Measurements from ENCODE around the gene RITA1. TPM values are rescaled to one million over a fixed set of nuclear protein-coding genes. Genes with fewer than 3 reads are reported as not detected.

RITA1 gene
- total RNA-seq, 1 experiment from 2014 or later, result 17.5 TPM

- ChIA-PET CTCF (interaction anchor here (0.6 to 1.5 kb wide), 4 partner anchors 114 to 1313 kb away, joined by 3 to 6 read pairs (median 5); no protein-coding TSS in a partner anchor), POLR2A (interaction anchor here (0.9 to 1.6 kb wide), 2 partner anchors 10 to 22 kb away, joined by 3 read pairs; no protein-coding TSS in a partner anchor)
- TF ChIP-seq, protein P1, sequence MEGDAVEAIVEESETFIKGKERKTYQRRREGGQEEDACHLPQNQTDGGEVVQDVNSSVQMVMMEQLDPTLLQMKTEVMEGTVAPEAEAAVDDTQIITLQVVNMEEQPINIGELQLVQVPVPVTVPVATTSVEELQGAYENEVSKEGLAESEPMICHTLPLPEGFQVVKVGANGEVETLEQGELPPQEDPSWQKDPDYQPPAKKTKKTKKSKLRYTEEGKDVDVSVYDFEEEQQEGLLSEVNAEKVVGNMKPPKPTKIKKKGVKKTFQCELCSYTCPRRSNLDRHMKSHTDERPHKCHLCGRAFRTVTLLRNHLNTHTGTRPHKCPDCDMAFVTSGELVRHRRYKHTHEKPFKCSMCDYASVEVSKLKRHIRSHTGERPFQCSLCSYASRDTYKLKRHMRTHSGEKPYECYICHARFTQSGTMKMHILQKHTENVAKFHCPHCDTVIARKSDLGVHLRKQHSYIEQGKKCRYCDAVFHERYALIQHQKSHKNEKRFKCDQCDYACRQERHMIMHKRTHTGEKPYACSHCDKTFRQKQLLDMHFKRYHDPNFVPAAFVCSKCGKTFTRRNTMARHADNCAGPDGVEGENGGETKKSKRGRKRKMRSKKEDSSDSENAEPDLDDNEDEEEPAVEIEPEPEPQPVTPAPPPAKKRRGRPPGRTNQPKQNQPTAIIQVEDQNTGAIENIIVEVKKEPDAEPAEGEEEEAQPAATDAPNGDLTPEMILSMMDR (IDR thresholded peaks at IDR 0.05; ENCODE audit: unreplicated experiment), result no peak
- Mint-ChIP-seq H3K4me1 (ENCODE audit: insufficient read depth, unreplicated experiment) (peaks cover 11% of the 10 kb centered on the region), H3K36me3 (ENCODE audit: insufficient read depth, unreplicated experiment) (peaks cover 68% of the 10 kb centered on the region), H3K27me3 (ENCODE audit: insufficient read depth, unreplicated experiment) (no peaks in the 10 kb centered on the region), H3K4me3 (ENCODE audit: unreplicated experiment) (no peak overlapping the region), H3K9me3 (ENCODE audit: unreplicated experiment) (no peaks in the 10 kb centered on the region), H3K27ac (ENCODE audit: low read depth, unreplicated experiment) (no peak overlapping the region)
- DNase-seq (ENCODE audit: unreplicated experiment), result peak; percentile 37
- intact Hi-C loops (cut with micrococcal nuclease), result no loop called here
- BruUV-seq (replicated peaks), result no TSS peak
Observed at GRCh38 chr12:113162102-113163029, 23.2 kb upstream of the RITA1 start.

- TF ChIP-seq, protein P1 (IDR thresholded peaks at IDR 0.05; ENCODE audit: unreplicated experiment), result no peak
- peaks cover 67% of the 10 kb centered on the region for H3K36me3 Mint-ChIP-seq (ENCODE audit: insufficient read depth, unreplicated experiment)
- peaks cover 11% of the 10 kb centered on the region for H3K4me1 Mint-ChIP-seq (ENCODE audit: insufficient read depth, unreplicated experiment)
- H3K9me3 Mint-ChIP-seq (ENCODE audit: unreplicated experiment), result no peaks in the 10 kb centered on the region
- no TSS peak for BruUV-seq (replicated peaks)
- no peak overlapping the region for H3K27ac Mint-ChIP-seq (ENCODE audit: low read depth, unreplicated experiment)
- ChIA-PET CTCF (interaction anchor here (0.6 to 0.8 kb wide), 2 partner anchors 11 to 1313 kb away, joined by 3 to 9 read pairs; no protein-coding TSS in a partner anchor), POLR2A (interaction anchor here (0.9 kb wide), 1 partner anchor 22 kb away, joined by 3 read pairs; no protein-coding TSS in a partner anchor)
- H3K4me3 Mint-ChIP-seq (ENCODE audit: unreplicated experiment), result no peak overlapping the region
- DNase-seq (ENCODE audit: unreplicated experiment), result no peak
- intact Hi-C loops (cut with micrococcal nuclease), result no loop called here
- no peaks in the 10 kb centered on the region for H3K27me3 Mint-ChIP-seq (ENCODE audit: insufficient read depth, unreplicated experiment)
Observed at GRCh38 chr12:113163030-113163360, 22.5 kb upstream of the RITA1 start.

DNA sequence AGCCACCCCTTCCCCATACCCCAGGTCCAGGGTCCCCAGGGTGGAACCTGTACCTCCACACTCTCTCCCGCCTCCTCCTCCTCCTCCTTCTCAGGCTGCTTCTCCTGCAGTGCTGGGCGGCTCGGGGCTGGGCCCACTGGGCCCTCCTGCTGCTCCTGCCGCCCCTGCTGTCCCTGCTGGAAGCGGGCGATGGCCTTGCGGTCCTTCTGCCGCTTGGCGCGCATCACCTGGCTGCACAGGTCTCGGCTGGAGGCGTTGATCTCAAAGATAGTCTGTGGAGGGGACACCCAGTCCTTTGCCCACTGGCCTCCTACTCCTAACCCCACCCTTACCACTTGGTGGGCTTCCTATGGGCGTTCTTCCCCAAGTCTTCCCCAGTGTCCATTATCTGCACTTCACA is 21.5 kb upstream of the RITA1 start:
- Mint-ChIP-seq H3K4me1 (ENCODE audit: insufficient read depth, unreplicated experiment) (peaks cover 11% of the 10 kb centered on the region), H3K36me3 (ENCODE audit: insufficient read depth, unreplicated experiment) (peaks cover 78% of the 10 kb centered on the region), H3K4me3 (ENCODE audit: unreplicated experiment) (no peak overlapping the region), H3K27me3 (ENCODE audit: insufficient read depth, unreplicated experiment) (no peaks in the 10 kb centered on the region), H3K27ac (ENCODE audit: low read depth, unreplicated experiment) (no peak overlapping the region), H3K9me3 (ENCODE audit: unreplicated experiment) (no peaks in the 10 kb centered on the region)
- no TSS peak for BruUV-seq (replicated peaks)
- TF ChIP-seq, protein P1 (IDR thresholded peaks at IDR 0.05; ENCODE audit: unreplicated experiment), result no peak
- ChIA-PET POLR2A (no interaction called here), CTCF (interaction anchor here (1.6 to 2.5 kb wide), 3 partner anchors 10 to 171 kb away, joined by 4 to 17 read pairs (median 9); no protein-coding TSS in a partner anchor)
- intact Hi-C loops (cut with micrococcal nuclease), result no loop called here
- DNase-seq (ENCODE audit: unreplicated experiment), result no peak

All from MCF 10A (cell line).